Measurements from ENCODE around the gene FMN2.

Gene FMN2

GRCh38 chr1:240503558-240503957 is 411.9 kb downstream of the FMN2 start:
- DNase-seq: no peak

- DNase-seq: no peak
Observed at GRCh38 chr1:240506176-240506575, 414.5 kb downstream of the FMN2 start.

GRCh38 chr1:240508201-240508600 is 416.5 kb downstream of the FMN2 start:
- no peak for DNase-seq

GRCh38 chr1:240508950-240509349 is 417.3 kb downstream of the FMN2 start:
- DNase-seq: no peak

- DNase-seq: no peak
Observed at GRCh38 chr1:240511789-240512188, 420.1 kb downstream of the FMN2 start.

GRCh38 chr1:240515505-240515904 is 423.8 kb downstream of the FMN2 start:
- DNase-seq: no peak

- no peak for DNase-seq
Observed at GRCh38 chr1:240516069-240516468, 424.4 kb downstream of the FMN2 start.

GRCh38 chr1:240517891-240518290 is 426.2 kb downstream of the FMN2 start:
- no peak for DNase-seq

GRCh38 chr1:240522122-240522822 is 430.6 kb downstream of the FMN2 start:
- DNase-seq: no peak

GRCh38 chr1:240524356-240525069 is 432.8 kb downstream of the FMN2 start:
- DNase-seq: no peak

Data from femur (tissue), 1 donor.